EL (cell line): ENCODE results near the gene FGR.

ENCODE experiments used
- DNase-seq: peaks from one replicate; pipeline ENCODE4 v3.0.0-alpha.2; 2016

Gene FGR

DNA sequence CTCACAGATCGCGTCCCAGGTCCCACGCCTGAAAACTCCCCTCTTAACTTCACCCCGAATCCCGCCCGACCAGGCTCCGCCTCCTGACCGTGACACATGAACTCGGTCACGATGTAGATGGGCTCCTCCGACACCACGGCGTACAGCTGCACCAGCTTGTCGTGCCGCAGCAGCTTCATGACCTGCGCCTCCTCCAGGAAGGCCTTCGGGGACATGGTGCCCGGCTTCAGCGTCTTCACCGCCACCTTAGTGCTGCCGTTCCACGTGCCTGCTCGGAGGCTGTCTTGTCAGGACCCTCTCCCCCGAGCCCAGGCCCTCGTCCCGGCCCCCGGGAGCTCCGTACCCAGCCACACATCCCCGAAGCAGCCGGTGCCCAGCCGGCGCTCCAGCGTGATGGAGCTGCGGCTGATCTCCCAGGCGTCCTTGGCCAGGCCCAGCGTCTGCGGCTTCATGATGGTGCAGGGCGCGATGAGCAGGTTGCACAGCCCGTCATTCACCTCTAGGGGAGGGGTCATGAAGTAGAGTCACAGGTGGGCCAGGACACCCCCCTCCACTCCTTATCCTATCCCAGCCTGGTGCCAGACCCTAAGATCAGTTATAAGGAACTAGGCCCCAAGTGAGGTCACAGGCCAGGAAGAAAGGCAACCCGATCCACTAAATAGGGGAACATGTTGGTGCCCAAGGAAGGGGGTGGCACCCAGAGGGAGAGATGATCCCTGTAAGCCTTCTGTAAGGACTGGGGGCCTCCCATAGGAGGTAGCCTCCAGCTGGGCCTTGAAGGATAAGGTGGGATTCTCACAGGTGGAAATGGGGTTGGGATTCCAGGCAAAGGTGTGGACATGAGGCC is 19.4 kb downstream of the FGR start:
- no peak for DNase-seq

DNA sequence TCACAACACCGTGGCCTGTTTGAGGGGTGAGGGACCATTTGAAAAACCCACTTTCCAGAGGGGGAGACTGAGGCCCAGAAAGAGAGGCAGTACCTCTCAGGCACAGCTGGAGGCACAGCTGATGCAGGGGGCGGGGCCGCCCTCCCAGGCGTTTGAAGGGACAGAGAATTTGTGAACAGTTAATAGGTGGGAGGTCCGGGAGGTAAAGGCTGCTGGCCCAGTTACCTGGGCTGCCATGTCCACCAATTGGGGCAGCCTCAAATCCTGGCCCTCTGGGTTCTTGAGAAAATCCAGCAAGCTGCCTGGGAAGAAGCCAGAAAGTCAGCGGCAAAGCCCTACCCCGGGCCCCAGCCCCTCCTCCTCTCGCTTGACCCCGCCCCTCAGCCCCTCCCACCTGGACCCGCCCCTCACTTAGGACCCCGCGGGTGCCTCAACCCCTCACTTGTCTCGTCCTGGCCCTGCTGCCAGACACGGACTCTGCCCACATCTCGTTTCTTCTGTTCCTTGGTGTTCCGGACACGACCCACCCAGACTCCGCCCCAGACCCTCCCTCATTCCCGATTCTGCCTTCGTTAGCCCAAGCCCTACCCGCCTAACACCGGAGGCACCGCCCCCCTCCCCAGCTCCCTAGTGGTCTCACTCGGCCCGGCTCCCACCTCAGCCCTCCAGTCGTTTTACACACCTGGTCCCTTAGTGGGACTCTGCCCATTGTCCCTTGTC is 20.2 kb downstream of the FGR start:
- DNase-seq = no peak

DNA sequence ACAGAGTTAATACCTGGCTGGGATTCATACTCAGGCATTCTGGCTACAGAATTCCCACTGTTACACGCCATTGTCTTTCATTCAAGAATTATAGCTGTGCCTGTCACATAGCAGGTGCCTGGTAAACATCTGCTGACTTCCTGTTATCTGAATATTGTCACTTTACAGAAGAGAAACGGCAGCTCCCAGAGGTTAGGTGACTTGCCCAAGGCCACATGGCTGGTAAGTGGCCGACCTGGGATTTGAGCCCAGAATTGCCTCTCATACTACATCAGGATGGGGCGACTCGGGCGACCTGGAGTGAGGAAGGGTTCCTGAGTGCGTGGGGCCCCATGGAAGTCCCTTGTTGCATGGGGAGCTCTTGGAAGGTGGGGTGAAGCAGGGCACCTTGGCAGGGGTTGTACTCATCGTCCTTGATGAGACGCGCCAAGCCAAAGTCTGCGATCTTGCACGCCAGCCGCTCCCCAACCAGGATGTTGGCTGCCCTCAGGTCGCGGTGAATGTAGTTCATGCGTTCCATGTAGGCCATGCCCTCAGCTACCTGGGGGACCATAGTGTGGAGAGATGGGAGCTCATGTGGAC is 20.9 kb downstream of the FGR start:
- no peak for DNase-seq

GRCh38 chr1:27612718-27613117 is 22.3 kb downstream of the FGR start:
- DNase-seq = no peak

DNA sequence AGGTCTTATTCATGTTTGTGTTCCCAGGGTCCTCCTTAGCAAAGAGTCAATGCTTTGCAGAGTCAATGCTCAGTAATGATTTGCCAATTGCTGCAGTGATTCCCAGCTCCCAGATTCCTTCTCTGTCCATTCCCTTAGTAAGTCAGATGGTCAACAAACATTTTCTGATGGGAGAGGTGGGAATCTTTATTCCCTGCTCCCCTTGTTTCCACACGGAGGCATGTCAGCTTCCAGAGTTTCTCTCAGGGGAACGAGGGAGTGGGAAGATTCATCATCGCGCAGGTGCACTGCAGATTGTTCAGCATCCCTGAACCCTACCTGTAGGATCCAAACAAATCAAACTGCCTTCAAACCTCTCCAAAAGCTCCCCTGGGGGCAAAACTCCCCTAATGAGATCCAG is 23.5 kb downstream of the FGR start:
- DNase-seq = no peak

DNA sequence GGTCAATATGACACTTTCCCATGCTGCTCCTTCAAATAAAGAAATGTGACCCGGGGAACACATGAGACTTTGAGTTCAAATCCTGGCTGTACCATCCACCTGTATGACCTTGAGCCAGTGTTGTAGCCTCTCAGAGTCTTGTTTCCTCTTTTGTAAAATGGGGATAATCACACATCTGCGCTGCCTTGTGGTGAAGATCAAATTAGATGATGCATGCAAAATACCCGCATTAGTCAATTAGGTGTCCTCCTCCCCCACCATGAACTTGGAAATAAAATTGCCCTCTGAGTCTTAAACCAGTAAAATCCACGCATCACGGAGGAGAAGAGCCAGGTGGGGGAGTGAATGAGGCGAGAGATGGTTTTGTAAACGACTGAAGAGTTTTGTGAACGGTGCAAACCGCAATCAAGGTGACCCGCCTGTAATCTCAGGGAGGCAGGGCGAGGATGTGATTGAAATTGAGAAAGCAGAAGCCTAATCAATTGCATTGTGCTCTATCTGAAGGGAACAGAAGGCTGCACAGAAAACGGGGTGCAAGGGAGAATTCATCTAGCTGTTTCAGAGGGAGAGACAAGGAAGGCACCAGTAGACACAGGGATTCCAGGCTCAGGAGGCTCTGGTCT is 25.3 kb downstream of the FGR start:
- no peak for DNase-seq

GRCh38 chr1:27609210-27609555 is 25.8 kb downstream of the FGR start:
- no peak for DNase-seq

DNA sequence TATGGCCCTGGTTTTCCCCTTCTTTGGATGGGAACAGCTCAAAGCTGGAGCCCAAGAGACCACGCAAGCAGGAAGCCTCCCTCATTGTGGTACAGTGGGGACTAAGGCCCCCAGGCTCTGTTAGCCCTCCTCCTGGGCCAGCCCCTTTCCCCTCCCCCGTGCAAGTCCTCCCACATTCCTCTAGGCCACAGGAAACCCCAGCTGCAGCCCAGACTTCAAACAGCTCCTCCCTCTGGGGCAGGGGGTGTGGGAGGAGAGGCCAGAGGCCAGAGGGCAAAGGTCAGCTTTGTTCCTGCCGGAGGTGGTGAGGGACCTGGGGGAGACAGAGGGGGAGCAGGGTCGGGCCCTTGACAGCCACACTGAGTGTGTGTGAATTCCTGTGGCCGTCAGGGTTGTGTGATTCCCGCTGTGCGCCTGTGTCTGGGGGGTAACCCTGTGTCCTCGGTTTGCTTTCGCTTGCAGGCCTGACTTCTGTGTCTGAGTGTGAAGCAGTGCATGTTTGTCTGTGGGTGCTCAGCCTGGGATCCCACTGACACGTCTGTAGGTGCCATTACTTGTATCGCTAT is 27.7 kb downstream of the FGR start:
- DNase-seq = no peak

DNA sequence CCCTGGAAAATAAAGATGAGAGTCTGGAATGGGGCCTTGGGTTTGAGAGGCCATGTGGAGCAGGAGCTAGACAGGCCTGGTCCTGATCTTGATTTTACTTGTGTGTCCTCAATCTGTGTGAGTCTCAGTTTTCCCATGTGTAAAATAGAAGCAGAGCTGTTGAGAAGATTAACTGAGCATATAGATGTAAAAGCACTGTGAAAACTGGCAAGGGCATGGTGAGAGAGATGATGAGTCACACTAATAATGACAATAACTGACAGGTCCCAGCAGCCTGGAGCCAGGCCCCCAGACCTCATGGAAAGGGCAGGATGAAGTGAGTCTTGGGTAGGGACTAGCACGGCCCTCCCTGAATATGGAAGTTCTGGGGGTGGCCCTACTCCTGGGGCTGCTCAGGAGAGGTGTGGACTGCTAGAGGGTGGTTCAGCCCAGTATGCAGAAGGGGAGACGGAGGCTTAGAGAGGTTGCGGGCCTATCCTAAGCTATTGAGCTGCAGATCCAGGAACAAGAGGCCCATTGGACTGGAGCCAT is 28.2 kb downstream of the FGR start:
- peak; percentile 49 for DNase-seq

GRCh38 chr1:27605796-27606707 is 28.9 kb downstream of the FGR start:
- DNase-seq = peak; percentile 72

DNA sequence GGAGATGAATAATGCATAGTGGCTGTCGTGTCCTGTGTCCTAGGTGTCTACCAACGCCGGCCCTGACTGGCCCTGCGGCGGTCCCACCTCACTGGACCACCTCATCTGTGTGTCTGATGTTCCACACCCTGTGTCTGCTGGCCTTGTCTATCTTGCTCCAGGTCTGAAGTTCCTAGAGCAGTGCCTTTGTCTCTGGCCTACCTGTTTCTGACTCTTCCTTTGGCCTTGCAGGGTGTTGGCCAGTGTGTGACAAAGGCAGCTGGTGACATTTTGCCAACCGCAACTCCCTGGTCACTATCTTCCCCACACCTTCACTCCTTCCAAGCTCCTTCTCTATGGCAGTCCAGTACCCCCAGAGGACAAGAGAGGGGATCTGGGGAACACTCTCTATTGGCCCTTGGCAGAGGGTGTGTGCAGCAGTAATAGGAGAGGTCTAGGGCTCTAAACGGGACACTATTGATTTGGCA is 29.7 kb downstream of the FGR start:
- DNase-seq = no peak

DNA sequence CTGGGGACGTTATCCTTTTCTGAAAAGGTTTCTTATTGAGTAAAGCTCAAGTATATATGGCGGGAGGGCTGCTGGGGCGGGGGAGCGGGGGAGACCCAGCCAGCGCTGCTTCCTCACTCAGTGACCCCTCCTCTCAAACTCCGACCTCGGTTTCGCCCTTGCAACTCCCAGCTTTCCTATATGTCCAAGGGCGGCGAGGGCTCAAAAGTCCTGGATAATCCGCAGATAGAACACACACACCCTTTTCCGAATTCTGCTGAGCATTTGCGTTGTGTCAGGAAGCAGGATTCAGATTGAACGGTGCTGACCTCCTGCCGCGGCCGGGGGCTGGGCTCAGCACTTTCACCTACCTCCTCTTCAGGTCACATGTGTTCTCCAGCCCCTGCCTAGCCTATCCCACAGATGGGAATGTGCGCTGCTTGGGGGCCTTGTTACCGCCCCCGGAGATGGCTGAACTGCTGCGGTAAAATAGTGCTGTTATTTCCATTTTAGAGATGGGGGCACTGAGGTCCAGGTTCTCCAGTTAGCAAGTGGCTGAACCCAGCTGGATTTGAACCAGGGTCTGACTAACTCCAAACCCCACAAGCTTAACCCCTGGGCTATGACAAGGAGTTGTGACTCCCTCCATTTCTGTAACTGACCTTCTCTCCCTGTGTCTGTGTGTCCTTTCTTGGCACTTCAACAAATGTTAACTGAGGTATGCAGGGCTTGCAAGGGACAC is 30.2 kb downstream of the FGR start:
- DNase-seq = no peak

- peak; percentile 92 for DNase-seq
These were observed 31.1 kb downstream of the FGR start, which contains the start of gene AHDC1 for GRCh38 chr1:27603681-27604578. TSS of gene AHDC1 (minus strand) at chr1:27604144. CDS start at chr1:27552115, 52,029 bp downstream.

DNA sequence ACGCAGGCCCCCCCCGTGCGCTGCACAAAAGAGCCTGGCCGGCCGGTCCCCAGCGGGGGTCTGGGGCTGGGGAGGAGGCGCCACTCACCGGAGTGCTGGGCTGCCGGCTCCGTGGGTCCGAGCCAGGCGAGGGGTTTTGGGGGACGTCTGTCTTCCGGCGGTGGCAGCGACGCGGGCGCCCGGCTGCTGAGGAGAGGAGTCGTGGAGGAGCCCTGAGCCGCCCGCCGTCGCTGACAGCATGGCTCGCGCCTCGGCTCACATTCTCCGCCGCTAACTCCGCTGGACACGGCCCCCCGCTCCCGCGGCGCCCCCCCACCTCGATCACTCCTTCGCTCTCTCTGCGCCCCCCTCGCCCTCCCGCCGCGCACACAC is 31.7 kb downstream of the FGR start:
- peak; percentile 42 for DNase-seq

GRCh38 chr1:27602462-27603308 is 32.3 kb downstream of the FGR start:
- DNase-seq = no peak

GRCh38 chr1:27601771-27602461 is 33.1 kb downstream of the FGR start:
- peak; percentile 68 for DNase-seq

- DNase-seq = no peak
These were observed 33.6 kb downstream of the FGR start for GRCh38 chr1:27601321-27601770.

DNA sequence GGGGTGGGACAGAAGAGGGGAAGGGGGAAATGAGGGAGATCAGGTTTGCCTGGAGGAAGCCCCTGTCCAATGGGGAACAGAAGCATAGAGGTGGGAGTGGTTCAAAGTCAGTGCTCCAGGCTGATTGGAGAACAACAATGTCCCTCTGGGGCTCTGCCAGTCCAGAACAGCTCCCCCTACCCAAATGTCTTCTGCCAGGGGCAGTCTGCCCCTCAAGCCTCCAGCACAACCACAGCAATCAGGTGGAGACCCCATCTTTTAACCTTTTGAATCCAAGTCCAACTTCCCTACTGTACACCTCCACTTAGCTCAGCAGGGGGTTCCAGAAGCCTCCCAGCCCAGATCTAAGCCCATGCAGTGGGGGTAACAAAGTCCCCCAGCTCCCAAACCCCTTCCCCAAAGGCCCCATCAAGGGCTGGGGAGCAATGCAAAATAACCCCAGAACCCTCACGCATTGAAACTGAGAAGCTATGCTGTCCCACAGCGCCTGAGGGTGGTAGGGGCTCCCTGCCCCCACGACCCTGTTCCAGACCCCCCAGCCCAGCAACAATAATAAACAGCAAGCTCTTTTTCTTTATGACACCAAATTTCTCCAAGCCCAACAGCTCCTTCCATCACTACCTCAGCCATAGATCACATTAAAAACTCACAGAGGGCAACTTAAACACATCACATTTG is 34.3 kb downstream of the FGR start:
- DNase-seq = no peak
